PC-3 (cell line): Measurements from ENCODE around the gene CCDC178.
A peak's percentile ranks its signal among the peaks of the same experiment; 100 is the strongest.

Experiments used
- CTCF ChIP-seq: fragments of 300-600 bp; sonication (generic); conservative IDR thresholded peaks from 2 replicates; pipeline ENCODE4 v1.5.1; 2017; ENCODE audit warnings: antibody characterized with exemption, low read depth, mild to moderate bottlenecking, low read length
- EZH2 ChIP-seq: fragments of 300-600 bp; sonication (generic); IDR thresholded peaks from one replicate; pipeline ENCODE4 v1.6.1; 2017; ENCODE audit warnings: antibody characterized with exemption, mild to moderate bottlenecking, low read length; ENCODE audit not compliant: unreplicated experiment
- EZH2phosphoT487 ChIP-seq: fragments of 300-600 bp; sonication (generic); IDR thresholded peaks from 2 replicates; pipeline ENCODE4 v1.6.1; 2018; ENCODE audit warnings: mild to moderate bottlenecking, antibody characterized with exemption, low read length, borderline replicate concordance

- peak; percentile 44; the same call in 1 of the 2 replicates for TF ChIP-seq CTCF
- TF ChIP-seq EZH2: no peak
- TF ChIP-seq EZH2phosphoT487: no peak
Measured at GRCh38 chr18:33404244-33404873, 36.2 kb downstream of the CCDC178 start.
